Pulmonary artery endothelial cell (primary cell): ENCODE measurements around the gene PCDHA4. TPM values are rescaled to one million over a fixed set of nuclear protein-coding genes. Genes with fewer than 3 reads are reported as not detected.
"Not testable (repeated sequence)": the region's sequence is repeated elsewhere in the genome, so short reads cannot be mapped to it uniquely, and the experiment has no call there.

Experiments
- DNase-seq: peaks from one replicate; pipeline ENCODE4 v3.0.0-alpha.2; 2011; ENCODE audit warnings: low read depth, low spot score
- total RNA-seq: library from RNA; depleted of rRNA; stranded (reverse); fragments of >200 nt; gene quantifications from 2 replicates; pipeline ENCODE4 v1.2.3, GENCODE V29; 2014

Gene PCDHA4
- total RNA-seq, result 0.26 and 0.42 TPM in 2 replicates

GRCh38 chr5:140806834-140807775 lies at the start of gene PCDHA4:
TSS of gene PCDHA4 (plus strand) at chr5:140807068.
- DNase-seq, result no peak

GRCh38 chr5:140764177-140764973 lies 42.5 kb upstream of the PCDHA4 start:
- DNase-seq, result no peak

- no peak for DNase-seq
Observed at GRCh38 chr5:140767444-140767843, 39.4 kb upstream of the PCDHA4 start.

DNA sequence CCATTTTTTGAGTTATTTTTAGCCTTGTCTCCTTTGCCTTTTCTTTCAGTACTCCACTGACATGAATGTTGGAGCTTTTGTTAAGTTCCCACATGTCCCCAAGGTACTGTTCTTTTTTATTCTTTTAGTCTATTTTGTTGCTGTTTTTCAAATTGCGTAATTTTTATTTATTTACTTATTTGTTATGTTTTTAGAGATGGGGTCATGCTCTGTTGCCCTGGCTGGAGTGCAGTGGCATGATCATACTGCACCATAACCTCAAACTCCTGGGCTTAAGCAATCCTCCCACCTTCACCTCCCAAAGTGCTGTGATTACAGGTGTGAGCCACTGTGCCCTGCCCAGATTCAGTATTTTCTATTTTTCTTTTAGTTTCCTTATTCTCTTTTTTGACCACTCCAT lies 26.4 kb upstream of the PCDHA4 start:
- no peak for DNase-seq

GRCh38 chr5:140785905-140786686 lies 20.8 kb upstream of the PCDHA4 start, which contains the start of gene PCDHA1:
TSS of gene PCDHA1 (plus strand) at chr5:140786140.
- no peak for DNase-seq

- not testable (repeated sequence) for DNase-seq
Observed at GRCh38 chr5:140787422-140787821, 19.4 kb upstream of the PCDHA4 start.

- DNase-seq, result not testable (repeated sequence)
Observed at GRCh38 chr5:140787849-140788504, 18.9 kb upstream of the PCDHA4 start.

DNA sequence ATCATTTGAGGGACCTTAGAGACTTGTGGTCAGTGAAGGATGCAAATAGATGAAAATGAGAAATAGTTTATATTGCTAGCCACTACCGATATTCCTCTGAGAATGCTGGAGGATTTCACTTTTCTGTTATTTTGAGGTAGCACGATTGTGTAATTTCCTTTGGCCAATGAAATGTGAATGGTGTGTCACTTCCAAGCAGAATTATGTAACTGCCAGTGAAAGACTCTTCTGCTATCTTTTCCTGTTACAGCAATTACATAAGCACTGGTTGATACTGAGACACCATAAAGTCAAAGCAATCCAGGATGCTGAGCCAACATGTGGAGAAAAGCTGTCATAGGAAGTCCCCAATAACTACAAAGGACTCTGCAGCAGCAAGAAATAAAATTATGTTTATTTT lies 15.8 kb upstream of the PCDHA4 start:
- no peak for DNase-seq

- DNase-seq, result no peak
Observed at GRCh38 chr5:140794595-140795258, 12.1 kb upstream of the PCDHA4 start, which contains the start of gene PCDHA2. TSS of gene PCDHA2 (plus strand) at chr5:140794852.

- DNase-seq, result no peak
Observed at GRCh38 chr5:140795259-140795641, 11.6 kb upstream of the PCDHA4 start.

GRCh38 chr5:140796072-140796717 lies 10.7 kb upstream of the PCDHA4 start:
- DNase-seq, result not testable (repeated sequence)

- no peak for DNase-seq
Observed at GRCh38 chr5:140796718-140797095, 10.2 kb upstream of the PCDHA4 start.

GRCh38 chr5:140800816-140801493 lies 5.9 kb upstream of the PCDHA4 start, which contains the start of gene PCDHA3:
TSS of gene PCDHA3 (plus strand) at chr5:140801057.
- no peak for DNase-seq

DNA sequence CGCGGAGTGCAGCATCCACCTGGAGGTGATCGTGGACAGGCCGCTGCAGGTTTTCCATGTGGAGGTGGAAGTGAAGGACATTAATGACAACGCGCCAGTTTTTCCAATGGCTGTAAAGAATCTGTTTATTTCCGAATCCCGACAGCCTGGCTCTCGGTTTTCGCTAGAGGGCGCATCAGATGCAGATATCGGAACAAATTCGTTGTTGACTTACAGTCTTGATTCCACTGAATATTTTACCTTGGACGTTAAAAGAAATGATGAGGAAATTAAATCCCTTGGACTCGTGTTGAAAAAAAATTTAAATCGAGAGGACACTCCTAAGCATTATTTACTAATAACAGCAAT lies 5.4 kb upstream of the PCDHA4 start:
- DNase-seq, result no peak

DNA sequence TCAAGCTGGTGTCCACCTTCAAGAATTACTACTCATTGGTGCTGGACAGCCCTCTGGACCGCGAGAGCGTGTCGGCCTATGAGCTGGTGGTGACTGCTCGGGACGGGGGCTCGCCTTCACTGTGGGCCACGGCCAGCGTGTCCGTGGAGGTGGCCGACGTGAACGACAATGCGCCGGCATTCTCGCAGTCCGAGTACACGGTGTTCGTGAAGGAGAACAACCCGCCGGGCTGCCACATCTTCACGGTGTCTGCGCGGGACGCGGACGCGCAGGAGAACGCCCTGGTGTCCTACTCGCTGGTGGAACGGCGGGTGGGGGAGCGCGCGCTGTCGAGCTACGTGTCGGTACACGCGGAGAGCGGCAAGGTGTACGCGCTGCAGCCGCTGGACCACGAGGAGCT lies 4.5 kb upstream of the PCDHA4 start:
- not testable (repeated sequence) for DNase-seq

GRCh38 chr5:140802781-140803271 lies 4.0 kb upstream of the PCDHA4 start:
- DNase-seq, result no peak

- DNase-seq, result not testable (repeated sequence)
Observed at GRCh38 chr5:140808241-140808888, 1.5 kb downstream of the PCDHA4 start.

GRCh38 chr5:140808889-140809291 lies 2.0 kb downstream of the PCDHA4 start:
- DNase-seq, result no peak
